HEK293 (cell line): ENCODE measurements around the gene IFT122.

Experiments
- BCL11B ChIP-seq: fragments of 450-650 bp; formaldehyde crosslinking; IDR thresholded peaks from 2 replicates; pipeline ENCODE4 v1.5.1; 2016; ENCODE audit warnings: low read depth, missing biosample characterization, missing genetic modification characterization
- BCL6B ChIP-seq: fragments of 450-650 bp; formaldehyde crosslinking; IDR thresholded peaks from 2 replicates; pipeline ENCODE4 v1.5.1; 2017; ENCODE audit warnings: missing biosample characterization, missing genetic modification characterization
- PBX3 ChIP-seq: sonication (generic); formaldehyde crosslinking; IDR thresholded peaks from 2 replicates; pipeline ENCODE4 v1.8.1; 2022; ENCODE audit warnings: mild to moderate bottlenecking, moderate library complexity, missing genetic modification reagents
- REST ChIP-seq: fragments of 450-650 bp; formaldehyde crosslinking; IDR thresholded peaks from 2 replicates; pipeline ENCODE4 v1.5.1; 2016; ENCODE audit warnings: missing biosample characterization, missing genetic modification characterization
- SCRT2 ChIP-seq: fragments of 450-650 bp; formaldehyde crosslinking; IDR thresholded peaks from 2 replicates; pipeline ENCODE4 v1.5.1; 2016; ENCODE audit warnings: missing biosample characterization, missing genetic modification characterization
- WT1 ChIP-seq: fragments of 450-650 bp; formaldehyde crosslinking; IDR thresholded peaks from 2 replicates; pipeline ENCODE4 v1.5.1; 2016; ENCODE audit warnings: missing biosample characterization, missing genetic modification characterization
- ZBTB1 ChIP-seq: fragments of 450-650 bp; formaldehyde crosslinking; IDR thresholded peaks from 2 replicates; pipeline ENCODE4 v1.5.1; 2016; ENCODE audit warnings: missing biosample characterization, missing genetic modification characterization
- ZBTB8A ChIP-seq: fragments of 450-650 bp; formaldehyde crosslinking; IDR thresholded peaks from 2 replicates; pipeline ENCODE4 v1.5.1; 2016; ENCODE audit warnings: missing biosample characterization, missing genetic modification characterization
- ZFP3 ChIP-seq: fragments of 450-650 bp; formaldehyde crosslinking; IDR thresholded peaks from 2 replicates; pipeline ENCODE4 v1.5.1; 2016; ENCODE audit warnings: low read depth, missing biosample characterization, missing genetic modification characterization
- ZNF112 ChIP-seq: fragments of 450-650 bp; formaldehyde crosslinking; IDR thresholded peaks from 2 replicates; pipeline ENCODE4 v1.5.0; 2017; ENCODE audit warnings: missing biosample characterization, missing genetic modification characterization
- ZNF121 ChIP-seq: fragments of 450-650 bp; formaldehyde crosslinking; IDR thresholded peaks from 2 replicates; pipeline ENCODE4 v1.5.1; 2016; ENCODE audit warnings: missing biosample characterization, missing genetic modification characterization
- ZNF132 ChIP-seq: fragments of 450-650 bp; formaldehyde crosslinking; IDR thresholded peaks from 2 replicates; pipeline ENCODE4 v1.5.1; 2017; ENCODE audit warnings: missing biosample characterization, missing genetic modification characterization, borderline replicate concordance
- ZNF2 ChIP-seq: fragments of 450-650 bp; formaldehyde crosslinking; IDR thresholded peaks from 2 replicates; pipeline ENCODE4 v1.5.1; 2016; ENCODE audit warnings: missing biosample characterization, missing genetic modification characterization
- ZNF354C ChIP-seq: fragments of 450-650 bp; formaldehyde crosslinking; IDR thresholded peaks from 2 replicates; pipeline ENCODE4 v1.5.1; 2016; ENCODE audit warnings: missing biosample characterization, missing genetic modification characterization, low read depth, borderline replicate concordance
- ZNF404 ChIP-seq: fragments of 450-650 bp; formaldehyde crosslinking; IDR thresholded peaks from 2 replicates; pipeline ENCODE4 v1.5.1; 2017; ENCODE audit warnings: missing biosample characterization, missing genetic modification characterization
- ZNF426 ChIP-seq: fragments of 450-650 bp; formaldehyde crosslinking; IDR thresholded peaks from 2 replicates; pipeline ENCODE4 v1.5.1; 2017; ENCODE audit warnings: missing biosample characterization, missing genetic modification characterization, mild to moderate bottlenecking, inconsistent platforms, moderate library complexity
- ZNF560 ChIP-seq: fragments of 450-650 bp; formaldehyde crosslinking; IDR thresholded peaks from 2 replicates; pipeline ENCODE4 v1.5.1; 2017; ENCODE audit warnings: missing biosample characterization, missing genetic modification characterization, borderline replicate concordance
- ZNF624 ChIP-seq: fragments of 450-650 bp; formaldehyde crosslinking; IDR thresholded peaks from 2 replicates; pipeline ENCODE4 v1.5.1; 2017; ENCODE audit warnings: missing biosample characterization, missing genetic modification characterization
- ZNF639 ChIP-seq: fragments of 450-650 bp; formaldehyde crosslinking; IDR thresholded peaks from 2 replicates; pipeline ENCODE4 v1.5.1; 2016; ENCODE audit warnings: missing biosample characterization, missing genetic modification characterization
- ZNF707 ChIP-seq: fragments of 450-650 bp; formaldehyde crosslinking; IDR thresholded peaks from 2 replicates; pipeline ENCODE4 v1.5.1; 2016; ENCODE audit warnings: missing biosample characterization, missing genetic modification characterization
- ZNF785 ChIP-seq: fragments of 450-650 bp; formaldehyde crosslinking; IDR thresholded peaks from 2 replicates; pipeline ENCODE4 v1.5.1; 2016; ENCODE audit warnings: missing biosample characterization, missing genetic modification characterization
- ZSCAN23 ChIP-seq: fragments of 450-650 bp; formaldehyde crosslinking; IDR thresholded peaks from 2 replicates; pipeline ENCODE4 v1.5.1; 2016; ENCODE audit warnings: missing biosample characterization, missing genetic modification characterization
- ZSCAN5A ChIP-seq: fragments of 450-650 bp; formaldehyde crosslinking; IDR thresholded peaks from 2 replicates; pipeline ENCODE4 v1.5.1; 2016; ENCODE audit warnings: missing biosample characterization, missing genetic modification characterization
- TF ChIP-seq, protein P1 (sequence below): fragments of 450-650 bp; formaldehyde crosslinking; IDR thresholded peaks from 2 replicates; pipeline ENCODE4 v1.5.1; 2016; ENCODE audit warnings: missing biosample characterization, missing genetic modification characterization
- TF ChIP-seq, protein P2 (sequence below): fragments of 450-650 bp; formaldehyde crosslinking; IDR thresholded peaks from 2 replicates; pipeline ENCODE4 v1.5.1; 2016; ENCODE audit warnings: missing biosample characterization, missing genetic modification characterization, low read depth
- TF ChIP-seq, protein P3 (sequence below): fragments of 450-650 bp; formaldehyde crosslinking; IDR thresholded peaks from 2 replicates; pipeline ENCODE4 v1.5.1; 2017; ENCODE audit warnings: missing biosample characterization, missing genetic modification characterization

IFT122 gene

GRCh38 chr3:129439226-129439816, 703 bp upstream of the IFT122 start (continued):
- TF ChIP-seq ZNF426 (tag by site-specific recombination) (no peak), BCL11B (tag by site-specific recombination) (no peak), WT1 (tag by site-specific recombination) (0 out of 2 replicates have a peak, but pooled peaks have one; percentile 28), ZNF121 (tag by site-specific recombination) (peak; percentile 79; the same call in 1 of the 2 replicates), REST (tag by site-specific recombination) (no peak), ZNF639 (tag by site-specific recombination) (no peak), ZNF132 (tag by site-specific recombination) (no peak), ZFP3 (tag by site-specific recombination) (no peak), BCL6B (tag by site-specific recombination) (no peak), ZNF404 (tag by site-specific recombination) (no peak), ZSCAN5A (tag by site-specific recombination) (no peak), ZNF112 (no peak), ZBTB1 (no peak), SCRT2 (tag by site-specific recombination) (no peak), ZBTB8A (peak; percentile 74), ZNF707 (tag by site-specific recombination) (no peak), ZNF624 (tag by site-specific recombination) (no peak), ZNF560 (tag by site-specific recombination) (no peak), ZNF354C (tag by site-specific recombination) (no peak), PBX3 (CRISPR knock-in tag) (no peak), ZSCAN23 (tag by site-specific recombination) (no peak), ZNF785 (no peak), ZNF2 (tag by site-specific recombination) (peak; percentile 74; the same call in 1 of the 2 replicates)
- TF ChIP-seq, protein P1, sequence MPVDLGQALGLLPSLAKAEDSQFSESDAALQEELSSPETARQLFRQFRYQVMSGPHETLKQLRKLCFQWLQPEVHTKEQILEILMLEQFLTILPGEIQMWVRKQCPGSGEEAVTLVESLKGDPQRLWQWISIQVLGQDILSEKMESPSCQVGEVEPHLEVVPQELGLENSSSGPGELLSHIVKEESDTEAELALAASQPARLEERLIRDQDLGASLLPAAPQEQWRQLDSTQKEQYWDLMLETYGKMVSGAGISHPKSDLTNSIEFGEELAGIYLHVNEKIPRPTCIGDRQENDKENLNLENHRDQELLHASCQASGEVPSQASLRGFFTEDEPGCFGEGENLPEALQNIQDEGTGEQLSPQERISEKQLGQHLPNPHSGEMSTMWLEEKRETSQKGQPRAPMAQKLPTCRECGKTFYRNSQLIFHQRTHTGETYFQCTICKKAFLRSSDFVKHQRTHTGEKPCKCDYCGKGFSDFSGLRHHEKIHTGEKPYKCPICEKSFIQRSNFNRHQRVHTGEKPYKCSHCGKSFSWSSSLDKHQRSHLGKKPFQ (tag by site-specific recombination): no peak
- TF ChIP-seq, protein P2, sequence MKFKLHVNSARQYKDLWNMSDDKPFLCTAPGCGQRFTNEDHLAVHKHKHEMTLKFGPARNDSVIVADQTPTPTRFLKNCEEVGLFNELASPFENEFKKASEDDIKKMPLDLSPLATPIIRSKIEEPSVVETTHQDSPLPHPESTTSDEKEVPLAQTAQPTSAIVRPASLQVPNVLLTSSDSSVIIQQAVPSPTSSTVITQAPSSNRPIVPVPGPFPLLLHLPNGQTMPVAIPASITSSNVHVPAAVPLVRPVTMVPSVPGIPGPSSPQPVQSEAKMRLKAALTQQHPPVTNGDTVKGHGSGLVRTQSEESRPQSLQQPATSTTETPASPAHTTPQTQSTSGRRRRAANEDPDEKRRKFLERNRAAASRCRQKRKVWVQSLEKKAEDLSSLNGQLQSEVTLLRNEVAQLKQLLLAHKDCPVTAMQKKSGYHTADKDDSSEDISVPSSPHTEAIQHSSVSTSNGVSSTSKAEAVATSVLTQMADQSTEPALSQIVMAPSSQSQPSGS: no peak
- TF ChIP-seq, protein P3, sequence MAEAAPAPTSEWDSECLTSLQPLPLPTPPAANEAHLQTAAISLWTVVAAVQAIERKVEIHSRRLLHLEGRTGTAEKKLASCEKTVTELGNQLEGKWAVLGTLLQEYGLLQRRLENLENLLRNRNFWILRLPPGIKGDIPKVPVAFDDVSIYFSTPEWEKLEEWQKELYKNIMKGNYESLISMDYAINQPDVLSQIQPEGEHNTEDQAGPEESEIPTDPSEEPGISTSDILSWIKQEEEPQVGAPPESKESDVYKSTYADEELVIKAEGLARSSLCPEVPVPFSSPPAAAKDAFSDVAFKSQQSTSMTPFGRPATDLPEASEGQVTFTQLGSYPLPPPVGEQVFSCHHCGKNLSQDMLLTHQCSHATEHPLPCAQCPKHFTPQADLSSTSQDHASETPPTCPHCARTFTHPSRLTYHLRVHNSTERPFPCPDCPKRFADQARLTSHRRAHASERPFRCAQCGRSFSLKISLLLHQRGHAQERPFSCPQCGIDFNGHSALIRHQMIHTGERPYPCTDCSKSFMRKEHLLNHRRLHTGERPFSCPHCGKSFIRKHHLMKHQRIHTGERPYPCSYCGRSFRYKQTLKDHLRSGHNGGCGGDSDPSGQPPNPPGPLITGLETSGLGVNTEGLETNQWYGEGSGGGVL (tag by site-specific recombination): no peak
